Islet of Langerhans (tissue), 1 donor: Measurements from ENCODE around the gene NUP37.
"Not testable (repeated sequence)": the region's sequence is repeated elsewhere in the genome, so short reads cannot be mapped to it uniquely, and the experiment has no call there.

ENCODE experiments used
- FAIRE-seq: peaks from one replicate; lab custom pipeline; 2011; peaks lifted over from hg19 to GRCh38; lab: Jason Lieb, UNC

NUP37 gene

GRCh38 chr12:102119674-102120563 is at the start of gene NUP37, which contains the start of gene PARPBP:
NUP37 (minus strand) TSS chr12:102120114; CDS start chr12:102118518, 1,596 bp downstream.
PARPBP (plus strand) TSS chr12:102120183; CDS start chr12:102123889, 3,706 bp downstream.
- peak; percentile 5 for FAIRE-seq

- FAIRE-seq: no peak
These were observed 48.1 kb upstream of the NUP37 start for GRCh38 chr12:102167821-102168604.

- no peak for FAIRE-seq
These were observed 43.5 kb upstream of the NUP37 start for GRCh38 chr12:102163383-102163782.

GRCh38 chr12:102155206-102155605 is 35.3 kb upstream of the NUP37 start:
- FAIRE-seq: not testable (repeated sequence)

GRCh38 chr12:102147062-102147587 is 27.2 kb upstream of the NUP37 start:
- FAIRE-seq: not testable (repeated sequence)

- FAIRE-seq: no peak
These were observed 24.3 kb upstream of the NUP37 start for GRCh38 chr12:102144221-102144620.

GRCh38 chr12:102142866-102143373 is 23.0 kb upstream of the NUP37 start:
- not testable (repeated sequence) for FAIRE-seq

- not testable (repeated sequence) for FAIRE-seq
These were observed 17.7 kb upstream of the NUP37 start for GRCh38 chr12:102137619-102138018.

GRCh38 chr12:102131442-102131841 is 11.5 kb upstream of the NUP37 start:
- FAIRE-seq: not testable (repeated sequence)

GRCh38 chr12:102130720-102131119 is 10.8 kb upstream of the NUP37 start:
- not testable (repeated sequence) for FAIRE-seq

GRCh38 chr12:102121328-102121727 is 1.4 kb upstream of the NUP37 start:
- not testable (repeated sequence) for FAIRE-seq

- FAIRE-seq: no peak
These were observed 972 bp upstream of the NUP37 start for GRCh38 chr12:102120886-102121285.

GRCh38 chr12:102120564-102120873 is 605 bp upstream of the NUP37 start:
- FAIRE-seq: no peak

- no peak for FAIRE-seq
These were observed 1.0 kb downstream of the NUP37 start for GRCh38 chr12:102118874-102119273.

- FAIRE-seq: no peak
These were observed 3.5 kb downstream of the NUP37 start for GRCh38 chr12:102116392-102116791.

GRCh38 chr12:102114212-102114611 is 5.7 kb downstream of the NUP37 start:
- no peak for FAIRE-seq

GRCh38 chr12:102110782-102111181 is 9.1 kb downstream of the NUP37 start:
- no peak for FAIRE-seq

GRCh38 chr12:102107970-102108369 is 11.9 kb downstream of the NUP37 start:
- FAIRE-seq: no peak

GRCh38 chr12:102106905-102107304 is 13.0 kb downstream of the NUP37 start:
- FAIRE-seq: no peak

GRCh38 chr12:102096855-102097254 is 23.1 kb downstream of the NUP37 start:
- FAIRE-seq: peak; percentile 66

GRCh38 chr12:102095677-102096263 is 24.1 kb downstream of the NUP37 start:
- FAIRE-seq: peak; percentile 98

- FAIRE-seq: no peak
These were observed 26.6 kb downstream of the NUP37 start for GRCh38 chr12:102093319-102093718.
